ENCODE data around the gene ARHGAP32. TPM values are rescaled to one million over a fixed set of nuclear protein-coding genes. Genes with fewer than 3 reads are reported as not detected.
"Not testable (repeated sequence)": the region's sequence is repeated elsewhere in the genome, so short reads cannot be mapped to it uniquely, and the experiment has no call there.

ARHGAP32 gene
- total RNA-seq, 1 experiment from 2014 or later: 48.2 TPM

GRCh38 chr11:129204150-129204838 lies 12.2 kb upstream of the ARHGAP32 start:
- no peak for DNase-seq (ENCODE audit: low spot score)

GRCh38 chr11:129202646-129203045 lies 10.5 kb upstream of the ARHGAP32 start:
- no peak for DNase-seq (ENCODE audit: low spot score)

- DNase-seq (ENCODE audit: low spot score): no peak
Observed at GRCh38 chr11:129195682-129196081, 3.6 kb upstream of the ARHGAP32 start.

- peak; percentile 84 for DNase-seq (ENCODE audit: low spot score)
Observed at GRCh38 chr11:129191649-129192048, 476 bp downstream of the ARHGAP32 start.

- DNase-seq (ENCODE audit: low spot score): peak; percentile 67
Observed at GRCh38 chr11:129190087-129190486, 2.0 kb downstream of the ARHGAP32 start.

- DNase-seq (ENCODE audit: low spot score): peak; percentile 79
Observed at GRCh38 chr11:129189646-129190045, 2.5 kb downstream of the ARHGAP32 start.

- DNase-seq (ENCODE audit: low spot score): not testable (repeated sequence)
Observed at GRCh38 chr11:129185082-129185481, 7.0 kb downstream of the ARHGAP32 start.

- no peak for DNase-seq (ENCODE audit: low spot score)
Observed at GRCh38 chr11:129184581-129184980, 7.5 kb downstream of the ARHGAP32 start.

GRCh38 chr11:129167315-129167714 lies 24.8 kb downstream of the ARHGAP32 start:
- no peak for DNase-seq (ENCODE audit: low spot score)

GRCh38 chr11:129163714-129164164 lies 28.4 kb downstream of the ARHGAP32 start:
- no peak for DNase-seq (ENCODE audit: low spot score)

GRCh38 chr11:129157080-129157479 lies 35.0 kb downstream of the ARHGAP32 start:
- DNase-seq (ENCODE audit: low spot score): not testable (repeated sequence)

- DNase-seq (ENCODE audit: low spot score): no peak
Observed at GRCh38 chr11:129155745-129156144, 36.4 kb downstream of the ARHGAP32 start.

GRCh38 chr11:129148487-129148886 lies 43.6 kb downstream of the ARHGAP32 start:
- no peak for DNase-seq (ENCODE audit: low spot score)

GRCh38 chr11:129146191-129146590 lies 45.9 kb downstream of the ARHGAP32 start:
- peak; percentile 43 for DNase-seq (ENCODE audit: low spot score)

GRCh38 chr11:129145276-129145675 lies 46.8 kb downstream of the ARHGAP32 start:
- DNase-seq (ENCODE audit: low spot score): no peak

- peak; percentile 55 for DNase-seq (ENCODE audit: low spot score)
Observed at GRCh38 chr11:129144256-129144655, 47.9 kb downstream of the ARHGAP32 start.

GRCh38 chr11:129143335-129143734 lies 48.8 kb downstream of the ARHGAP32 start:
- peak; percentile 99 for DNase-seq (ENCODE audit: low spot score)

GRCh38 chr11:129141748-129142523 lies 50.2 kb downstream of the ARHGAP32 start:
- DNase-seq (ENCODE audit: low spot score): no peak

GRCh38 chr11:129131316-129131715 lies 60.8 kb downstream of the ARHGAP32 start:
- DNase-seq (ENCODE audit: low spot score): peak; percentile 86

- not testable (repeated sequence) for DNase-seq (ENCODE audit: low spot score)
Observed at GRCh38 chr11:129128881-129129620, 63.1 kb downstream of the ARHGAP32 start.

GRCh38 chr11:129119036-129119435 lies 73.1 kb downstream of the ARHGAP32 start:
- no peak for DNase-seq (ENCODE audit: low spot score)

Measured in HT-29 (cell line).